GM13977 (cell line): ENCODE results near the gene ARID1B.
A peak's percentile ranks its signal among the peaks of the same experiment; 100 is the strongest.

Experiments used
- DNase-seq: peaks from one replicate; pipeline ENCODE4 v3.0.0; 2012; ENCODE audit warnings: low spot score
- in situ Hi-C: fragments of 300-500 bp; cut with MboI; formaldehyde crosslinking; loops from one replicate; pipeline ENCODE4 v1.12.0; 2022; ENCODE audit warnings: low sequenced_read_pairs, low pct_unique_long_range_greater_than_20kb, mixed read lengths, inconsistent platforms; ENCODE audit not compliant: unreplicated experiment
- TF ChIP-seq, protein P1 (sequence below): IDR thresholded peaks from 2 replicates; pipeline ENCODE4 v1.5.1; 2012; ENCODE audit warnings: mild to moderate bottlenecking, control low read depth; ENCODE audit not compliant: insufficient read depth; ENCODE audit errors: extremely low read depth, missing control alignments

ARID1B gene

DNA sequence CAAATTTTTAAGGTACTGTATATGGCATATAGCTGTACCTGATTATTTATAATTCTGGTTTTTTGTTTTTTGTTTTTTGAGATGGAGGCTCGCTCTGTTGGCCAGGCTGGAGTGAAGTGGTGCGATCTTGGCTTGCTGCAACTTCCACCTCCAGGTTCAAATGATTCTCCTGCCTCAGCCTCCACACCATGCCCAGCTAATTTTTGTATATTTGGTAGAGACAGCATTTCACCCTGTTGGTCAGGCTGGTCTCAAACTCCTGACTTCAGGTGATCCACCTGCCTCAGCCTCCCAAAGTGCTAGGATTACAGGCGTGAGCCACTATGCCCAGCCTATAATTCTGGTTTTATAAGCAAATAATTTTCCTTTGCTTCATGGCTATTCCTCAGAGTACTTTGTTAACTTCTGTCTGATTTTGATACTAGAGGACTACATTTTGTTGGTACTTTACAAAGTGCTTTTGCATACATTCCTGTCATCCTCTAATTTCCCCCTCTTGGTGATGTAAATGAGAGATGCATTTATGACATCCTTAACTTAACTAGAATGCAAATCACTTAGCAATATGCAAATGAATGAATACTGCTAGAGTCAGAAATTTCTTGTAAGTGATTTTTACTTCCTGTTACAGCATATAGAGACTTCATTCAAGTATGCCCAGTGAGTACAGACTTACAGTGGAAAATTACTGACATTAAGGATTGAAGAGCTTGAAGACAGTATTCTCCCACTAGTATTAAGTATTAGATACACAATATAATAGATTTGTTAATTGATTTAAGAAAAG is 35.7 kb upstream of the ARID1B start:
- TF ChIP-seq, protein P1, sequence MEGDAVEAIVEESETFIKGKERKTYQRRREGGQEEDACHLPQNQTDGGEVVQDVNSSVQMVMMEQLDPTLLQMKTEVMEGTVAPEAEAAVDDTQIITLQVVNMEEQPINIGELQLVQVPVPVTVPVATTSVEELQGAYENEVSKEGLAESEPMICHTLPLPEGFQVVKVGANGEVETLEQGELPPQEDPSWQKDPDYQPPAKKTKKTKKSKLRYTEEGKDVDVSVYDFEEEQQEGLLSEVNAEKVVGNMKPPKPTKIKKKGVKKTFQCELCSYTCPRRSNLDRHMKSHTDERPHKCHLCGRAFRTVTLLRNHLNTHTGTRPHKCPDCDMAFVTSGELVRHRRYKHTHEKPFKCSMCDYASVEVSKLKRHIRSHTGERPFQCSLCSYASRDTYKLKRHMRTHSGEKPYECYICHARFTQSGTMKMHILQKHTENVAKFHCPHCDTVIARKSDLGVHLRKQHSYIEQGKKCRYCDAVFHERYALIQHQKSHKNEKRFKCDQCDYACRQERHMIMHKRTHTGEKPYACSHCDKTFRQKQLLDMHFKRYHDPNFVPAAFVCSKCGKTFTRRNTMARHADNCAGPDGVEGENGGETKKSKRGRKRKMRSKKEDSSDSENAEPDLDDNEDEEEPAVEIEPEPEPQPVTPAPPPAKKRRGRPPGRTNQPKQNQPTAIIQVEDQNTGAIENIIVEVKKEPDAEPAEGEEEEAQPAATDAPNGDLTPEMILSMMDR, result no peak
- DNase-seq, result no peak
- in situ Hi-C loops, result no loop called here

DNA sequence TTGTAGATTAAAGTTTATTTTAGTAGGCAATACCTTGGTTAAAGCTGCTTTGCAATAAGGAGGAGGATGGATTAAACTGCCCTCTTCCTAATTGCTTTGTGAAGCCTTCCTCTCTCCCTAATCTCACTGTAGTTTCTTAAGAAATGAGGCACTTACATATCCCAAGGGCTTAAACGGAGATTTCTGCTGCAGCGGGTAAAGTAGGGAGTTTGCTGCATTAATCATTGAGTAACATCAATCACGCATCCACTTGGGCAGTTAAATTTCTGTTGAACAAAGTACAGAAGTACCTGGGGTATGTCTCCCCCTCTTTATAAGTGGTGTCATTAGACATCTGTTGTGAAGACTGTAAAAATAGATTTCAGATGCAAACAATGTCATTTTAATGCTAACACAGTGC is 29.5 kb upstream of the ARID1B start:
- no peak for DNase-seq
- TF ChIP-seq, protein P1, result no peak
- in situ Hi-C loops, result no loop called here

GRCh38 chr6:156748504-156748903 is 28.7 kb upstream of the ARID1B start:
- in situ Hi-C loops, result no loop called here
- TF ChIP-seq, protein P1, result no peak
- DNase-seq, result no peak

DNA sequence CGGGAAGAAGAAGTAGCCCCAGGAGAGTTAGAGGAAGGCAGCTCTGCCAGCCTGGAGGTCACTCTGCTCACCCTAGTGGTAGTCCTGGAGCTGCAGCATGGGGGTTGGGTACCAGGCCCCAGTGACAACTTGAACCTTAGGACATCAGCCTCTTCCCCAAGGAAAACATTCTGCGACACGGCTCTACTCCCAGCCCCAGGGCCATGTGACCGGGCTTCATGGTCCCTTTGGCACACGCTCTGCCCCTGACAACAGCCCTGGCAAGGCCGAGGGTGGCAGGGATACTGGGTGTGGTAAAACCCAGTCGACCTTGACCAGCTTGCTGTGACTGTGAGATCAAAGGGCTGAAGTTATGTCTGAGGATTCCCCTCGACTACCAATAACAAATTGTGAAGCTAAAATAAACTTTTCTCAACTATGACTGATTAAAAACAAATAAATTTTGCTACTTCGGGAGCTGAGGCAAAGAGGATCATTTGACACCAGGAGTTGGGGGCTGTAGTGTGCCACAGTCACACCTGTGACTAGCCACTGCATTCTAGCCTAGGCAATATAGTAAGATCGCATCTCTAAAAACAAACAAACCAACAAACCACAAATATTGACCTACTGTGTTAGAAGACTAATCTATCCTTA is 24.4 kb upstream of the ARID1B start:
- peak; percentile 40 for DNase-seq
- in situ Hi-C loops, result loop anchor here (25.0 kb wide), 1 partner anchor 190 kb away; no protein-coding TSS in a partner anchor
- TF ChIP-seq, protein P1, result peak; percentile 52

DNA sequence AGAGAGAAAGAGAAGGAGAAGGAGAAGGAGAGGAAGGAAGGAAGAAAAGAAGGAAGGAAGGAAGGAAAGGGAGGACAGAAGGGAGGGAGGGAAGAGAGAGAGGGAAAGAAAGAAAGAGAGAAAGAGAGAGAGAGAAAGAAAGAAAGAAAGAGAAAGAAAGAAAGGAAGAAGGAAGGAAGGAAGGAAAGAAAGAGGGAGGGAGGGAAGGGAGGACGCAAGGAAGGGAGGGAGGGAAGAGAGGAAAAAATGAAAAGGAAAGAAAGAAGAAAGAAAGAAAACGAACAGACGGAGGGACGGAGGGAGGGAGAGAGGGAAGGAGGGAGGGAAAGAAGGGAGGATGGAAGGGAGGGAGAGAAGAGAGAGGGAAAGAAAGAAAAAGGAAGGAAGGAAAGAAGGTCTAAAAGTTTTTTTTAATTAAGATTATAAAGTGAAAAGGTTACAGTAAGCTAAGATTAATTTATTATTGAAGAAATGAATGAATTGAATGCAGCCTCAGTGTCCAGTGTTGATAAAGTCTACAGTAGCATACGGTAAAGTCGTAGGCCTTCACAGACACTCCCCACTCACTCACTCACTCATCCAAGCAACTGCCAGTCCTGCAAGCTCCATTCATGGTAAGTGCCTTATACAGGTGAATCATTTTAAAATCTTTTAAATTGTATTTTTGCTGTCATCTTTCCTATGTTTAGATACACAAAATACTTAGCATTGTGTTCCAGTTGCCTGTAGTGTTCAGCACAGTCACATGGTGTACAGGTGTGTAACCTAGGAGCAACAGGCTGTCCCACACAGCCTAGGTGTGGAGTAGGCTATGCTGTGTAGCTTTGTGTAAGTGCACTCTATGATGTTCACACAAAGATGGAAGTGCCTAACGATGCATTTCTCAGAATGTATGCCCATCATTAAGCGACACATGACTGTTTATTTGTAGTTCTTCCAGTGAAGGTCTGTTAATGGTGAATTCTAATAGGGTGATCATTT is 20.3 kb upstream of the ARID1B start:
- TF ChIP-seq, protein P1, result no peak
- DNase-seq, result no peak
- in situ Hi-C loops, result loop anchor here (25.0 kb wide), 1 partner anchor 195 kb away; no protein-coding TSS in a partner anchor

- no peak for DNase-seq
- TF ChIP-seq, protein P1, result no peak
- in situ Hi-C loops, result loop anchor here (25.0 kb wide), 1 partner anchor 196 kb away; no protein-coding TSS in a partner anchor
These were observed 19.3 kb upstream of the ARID1B start for GRCh38 chr6:156757849-156758248.
